ENCODE results near the gene SLC36A4.
"Not testable (repeated sequence)": the region's sequence is repeated elsewhere in the genome, so short reads cannot be mapped to it uniquely, and the experiment has no call there.

SLC36A4 gene

GRCh38 chr11:93194673-93195291, 3.0 kb downstream of the SLC36A4 start:
- DNase-seq (ENCODE audit: low read depth in 2 of 2): no peak

- DNase-seq (ENCODE audit: low read depth in 2 of 2): no peak
These were observed 4.1 kb downstream of the SLC36A4 start for GRCh38 chr11:93193731-93194130.

GRCh38 chr11:93192163-93192562, 5.6 kb downstream of the SLC36A4 start:
- no peak for DNase-seq (ENCODE audit: low read depth in 2 of 2)

- no peak for DNase-seq (ENCODE audit: low read depth in 2 of 2)
These were observed 8.3 kb downstream of the SLC36A4 start for GRCh38 chr11:93189462-93189861.

GRCh38 chr11:93188726-93189125, 9.1 kb downstream of the SLC36A4 start:
- no peak for DNase-seq (ENCODE audit: low read depth in 2 of 2)

GRCh38 chr11:93187290-93187689, 10.5 kb downstream of the SLC36A4 start:
- no peak for DNase-seq (ENCODE audit: low read depth in 2 of 2)

GRCh38 chr11:93177891-93178290, 19.9 kb downstream of the SLC36A4 start:
- not testable (repeated sequence) for DNase-seq (ENCODE audit: low read depth in 2 of 2)

GRCh38 chr11:93169950-93170561, 27.7 kb downstream of the SLC36A4 start:
- no peak for DNase-seq (ENCODE audit: low read depth in 2 of 2)

- no peak for DNase-seq (ENCODE audit: low read depth in 2 of 2)
These were observed 28.6 kb downstream of the SLC36A4 start for GRCh38 chr11:93169143-93169542.

GRCh38 chr11:93166862-93167261, 30.9 kb downstream of the SLC36A4 start:
- no peak for DNase-seq (ENCODE audit: low read depth in 2 of 2)

GRCh38 chr11:93166194-93166593, 31.6 kb downstream of the SLC36A4 start:
- DNase-seq (ENCODE audit: low read depth in 2 of 2): no peak

- no peak for DNase-seq (ENCODE audit: low read depth in 2 of 2)
These were observed 37.0 kb downstream of the SLC36A4 start for GRCh38 chr11:93160808-93161207.

- DNase-seq (ENCODE audit: low read depth in 2 of 2): no peak
These were observed 37.6 kb downstream of the SLC36A4 start for GRCh38 chr11:93160156-93160555.

- DNase-seq (ENCODE audit: low read depth in 2 of 2): no peak
These were observed 38.1 kb downstream of the SLC36A4 start for GRCh38 chr11:93159721-93160120.

GRCh38 chr11:93155738-93156137, 42.1 kb downstream of the SLC36A4 start:
- DNase-seq (ENCODE audit: low read depth in 2 of 2): no peak

GRCh38 chr11:93145390-93145915, 52.3 kb downstream of the SLC36A4 start:
- no peak for DNase-seq (ENCODE audit: low read depth in 2 of 2)

GRCh38 chr11:93143800-93144199, 54.0 kb downstream of the SLC36A4 start:
- DNase-seq (ENCODE audit: low read depth in 2 of 2): no peak

- no peak for DNase-seq (ENCODE audit: low read depth in 2 of 2)
These were observed 54.6 kb downstream of the SLC36A4 start for GRCh38 chr11:93143186-93143585.

GRCh38 chr11:93133488-93134109, 64.2 kb downstream of the SLC36A4 start:
- no peak for DNase-seq (ENCODE audit: low read depth in 2 of 2)

- no peak for DNase-seq (ENCODE audit: low read depth in 2 of 2)
These were observed 65.0 kb downstream of the SLC36A4 start for GRCh38 chr11:93132836-93133235.

- no peak for DNase-seq (ENCODE audit: low read depth in 2 of 2)
These were observed 66.1 kb downstream of the SLC36A4 start for GRCh38 chr11:93131709-93132108.

- no peak for DNase-seq (ENCODE audit: low read depth in 2 of 2)
These were observed 69.2 kb downstream of the SLC36A4 start for GRCh38 chr11:93128574-93128973.

GRCh38 chr11:93123351-93123898, 74.4 kb downstream of the SLC36A4 start:
- no peak for DNase-seq (ENCODE audit: low read depth in 2 of 2)

Measured in activated CD8-positive, alpha-beta memory T cell treated with anti-CD3 and anti-CD28 coated beads for 4 hours (primary cell).